HepG2 (cell line): Measurements from ENCODE around the gene GNGT2. TPM values are rescaled to one million over a fixed set of nuclear protein-coding genes. Genes with fewer than 3 reads are reported as not detected.

Experiments used
- ATAC-seq: fragments of 200-7000 bp; cut with Tn5 transposase; 3 replicates; pipeline ENCODE4 v1.9.1; 2020; ENCODE audit warnings: mild to moderate bottlenecking, moderate library complexity
- BruUV-seq: library from RNA; stranded (reverse); fragments of 400-500 nt; replicated peaks from 2 replicates; lab custom pipeline; 2021; lab: Mats Ljungman, UMichigan
- CTCF ChIA-PET: fragments of 300-600 bp; formaldehyde crosslinking; extraction: SDS; loops from one replicate; lab custom pipeline; 2021; ENCODE audit warnings: low total read pairs, inconsistent platforms, low intra/inter-chr PET ratio; lab: Yijun Ruan, JAX
- POLR2A ChIA-PET: fragments of 350-600 bp; sonication (Branson Sonifier 250); formaldehyde crosslinking; loops from one replicate; lab custom pipeline; 2020; ENCODE audit warnings: antibody characterized with exemption, inconsistent platforms; lab: Yijun Ruan, JAX
- DNase-seq: peaks from one replicate; pipeline ENCODE4 v3.0.0-alpha.2; 2015; ENCODE audit warnings: low spot score
- FAIRE-seq: peaks from 3 replicates; lab custom pipeline; 2011; peaks lifted over from hg19 to GRCh38; lab: Jason Lieb, UNC
- H2AFZ ChIP-seq: one replicate; pipeline ENCODE4 v1.6.1; 2011; ENCODE audit warnings: low read length, inconsistent platforms
- H3K27ac ChIP-seq: fragments of 300-600 bp; 3 replicates; pipeline ENCODE4 v1.8.0; 2011; ENCODE audit warnings: mixed run types, mild to moderate bottlenecking, mixed read lengths, low read length, inconsistent platforms; ENCODE audit not compliant: insufficient read depth; ENCODE audit errors: extremely low read length
- H3K27me3 ChIP-seq, 2 experiments: fragments of 200-600 bp in 1 of 2; 2 replicates in 1 of 2; 3 replicates in 1 of 2; pipeline versions ENCODE4 v1.6.0 to v1.8.0; 2011; ENCODE audit warnings: low read length in 2 of 2, mild to moderate bottlenecking in 2 of 2, moderate library complexity in 2 of 2, inconsistent platforms in 1 of 2; ENCODE audit not compliant: insufficient read depth in 2 of 2, control insufficient read depth in 1 of 2
- H3K36me3 ChIP-seq, 2 experiments: fragments of 200-600 bp in 1 of 2; replicated peaks in 1 of 2; 2 replicates in 1 of 2; 3 replicates in 1 of 2; pipeline versions ENCODE4 v1.5.1 to v1.8.0; 2011; ENCODE audit warnings: low read length in 2 of 2, inconsistent platforms in 1 of 2; ENCODE audit not compliant: insufficient read depth in 2 of 2, control insufficient read depth in 1 of 2
- H3K4me1 ChIP-seq: 2 replicates; pipeline ENCODE4 v1.5.1; 2012; ENCODE audit warnings: low read length, inconsistent platforms; ENCODE audit not compliant: insufficient read depth
- H3K4me2 ChIP-seq: 2 replicates; pipeline ENCODE4 v1.6.0; 2011; ENCODE audit warnings: low read depth, low read length, inconsistent platforms
- H3K4me3 ChIP-seq, 3 experiments: fragments of 200-600 bp in 1 of 3; sonication (generic), shearing (Covaris generic) in 1 of 3; replicated peaks in 1 of 3; 2 replicates each; pipeline ENCODE4 v1.5.1; 2011 to 2016; ENCODE audit warnings: low read length in 3 of 3, inconsistent platforms in 2 of 3, low read depth in 2 of 3, mild to moderate bottlenecking in 2 of 3, control low read depth in 1 of 3, mixed read lengths in 1 of 3; ENCODE audit not compliant: insufficient read depth in 1 of 3
- H3K79me2 ChIP-seq: one replicate; pipeline ENCODE4 v1.6.1; 2011; ENCODE audit warnings: low read length, inconsistent platforms; ENCODE audit not compliant: insufficient read depth
- H3K9ac ChIP-seq: 2 replicates; pipeline ENCODE4 v1.6.0; 2011; ENCODE audit warnings: mild to moderate bottlenecking, low read depth, low read length, inconsistent platforms; ENCODE audit not compliant: insufficient read depth
- H3K9me3 ChIP-seq: 2 replicates; pipeline ENCODE4 v1.5.1; 2012; ENCODE audit warnings: mild to moderate bottlenecking, low read length
- H4K20me1 ChIP-seq: 2 replicates; pipeline ENCODE4 v1.6.0; 2011; ENCODE audit warnings: inconsistent platforms, mild to moderate bottlenecking, low read length, moderate library complexity; ENCODE audit not compliant: insufficient read depth
- DPF2 ChIP-seq: sonication (generic); formaldehyde crosslinking; IDR thresholded peaks from 2 replicates; pipeline ENCODE4 v1.4.0; 2020; ENCODE audit warnings: mild to moderate bottlenecking, low read depth, missing genetic modification reagents, borderline replicate concordance
- ETV5 ChIP-seq: IDR thresholded peaks from 2 replicates; pipeline ENCODE4 v1.6.1; 2018; ENCODE audit warnings: missing biosample characterization, missing genetic modification reagents, inconsistent platforms, borderline replicate concordance
- HIVEP1 ChIP-seq: sonication (generic); formaldehyde crosslinking; IDR thresholded peaks from 2 replicates; pipeline ENCODE4 v1.4.0; 2020; ENCODE audit warnings: mild to moderate bottlenecking, missing genetic modification reagents
- KLF13 ChIP-seq: sonication (generic); formaldehyde crosslinking; IDR thresholded peaks from 2 replicates; pipeline ENCODE4 v1.4.0; 2020; ENCODE audit warnings: mild to moderate bottlenecking, missing genetic modification reagents
- MAX ChIP-seq: IDR thresholded peaks from 2 replicates; pipeline ENCODE4 v1.6.1; 2012; ENCODE audit warnings: inconsistent platforms
- MEIS2 ChIP-seq: sonication (generic); formaldehyde crosslinking; IDR thresholded peaks from 2 replicates; pipeline ENCODE4 v1.9.0; 2021; ENCODE audit warnings: mild to moderate bottlenecking, missing genetic modification reagents
- NONO ChIP-seq, 2 experiments: fragments of 450-650 bp in 1 of 2; sonication (generic) in 1 of 2; formaldehyde crosslinking in 1 of 2; IDR thresholded peaks in 1 of 2; conservative IDR thresholded peaks in 1 of 2; 2 replicates each; pipeline versions ENCODE4 v1.6.1 to v1.8.0; 2017 to 2022; ENCODE audit warnings: mild to moderate bottlenecking in 1 of 2, missing genetic modification reagents in 1 of 2, moderate library complexity in 1 of 2
- PATZ1 ChIP-seq: sonication (generic); formaldehyde crosslinking; IDR thresholded peaks from 2 replicates; pipeline ENCODE4 v1.4.0; 2020; ENCODE audit warnings: missing genetic modification reagents
- PAWR ChIP-seq: sonication (generic); formaldehyde crosslinking; IDR thresholded peaks from 2 replicates; pipeline ENCODE4 v1.4.0; 2020; ENCODE audit warnings: missing genetic modification reagents, mild to moderate bottlenecking, borderline replicate concordance
- THAP7 ChIP-seq: sonication (generic); formaldehyde crosslinking; IDR thresholded peaks from 2 replicates; pipeline ENCODE4 v1.8.1; 2023; ENCODE audit warnings: mild to moderate bottlenecking, missing genetic modification reagents
- ZNF446 ChIP-seq: sonication (generic); formaldehyde crosslinking; IDR thresholded peaks from 2 replicates; pipeline ENCODE4 v1.5.0; 2020; ENCODE audit warnings: mild to moderate bottlenecking, missing genetic modification reagents
- WGBS: methylation state at CpG from one replicate; pipeline ENCODE4 v1.1.6; 2017; ENCODE audit warnings: low lambda C conversion rate; 5-methylcytosine and 5-hydroxymethylcytosine counted together
- in situ Hi-C: cut with HindIII; loops from 2 replicates; pipeline ENCODE4 v1.10.0; 2017; ENCODE audit warnings: low pct_unique_long_range_greater_than_20kb; ENCODE audit not compliant: extremely low pct_ligation_motif_present
- intact Hi-C: fragments of 100-400 bp; cut with micrococcal nuclease; formaldehyde crosslinking; loops from one replicate; pipeline ENCODE4 v1.10.0; 2022; ENCODE audit not compliant: unreplicated experiment
- polyA plus RNA-seq, 8 experiments: library from polyadenylated mRNA; depleted of rRNA in 3 of 8; stranded (reverse) in 7 of 8; unstranded in 1 of 8; fragments of >200 nt; fragmentation: Illumina TruSeq in 4 of 8; extraction: Trizol in 4 of 8; gene quantifications; 2 replicates each; pipeline versions ENCODE4 v1.2.1 to v1.2.3, GENCODE V29; 2011 to 2016; ENCODE audit warnings: low read depth in 4 of 8, missing spikeins in 1 of 8, mixed read lengths in 1 of 8; ENCODE audit not compliant: insufficient read depth in 1 of 8
- total RNA-seq, 5 experiments: library from RNA; depleted of rRNA; stranded (reverse); fragments of >200 nt; fragmentation: Illumina TruSeq; extraction: Trizol; gene quantifications; 2 replicates each; pipeline ENCODE4 v1.2.3, GENCODE V29; 2016; ENCODE audit warnings: low read depth in 1 of 5
- TF ChIP-seq, protein P1 (sequence below): sonication (generic); formaldehyde crosslinking; IDR thresholded peaks from 2 replicates; pipeline ENCODE4 v1.4.0; 2020; ENCODE audit warnings: mild to moderate bottlenecking, missing genetic modification reagents
- TF ChIP-seq, protein P2 (sequence below): sonication (generic); formaldehyde crosslinking; IDR thresholded peaks from 2 replicates; pipeline ENCODE4 v1.5.1; 2020; ENCODE audit warnings: mild to moderate bottlenecking, missing genetic modification reagents, moderate library complexity

Gene GNGT2
- total and polyA plus RNA-seq, 2 of the 13 experiments (the other 11 are each of a cell fraction or from before 2014, with no cell fraction given), result not detected

DNA sequence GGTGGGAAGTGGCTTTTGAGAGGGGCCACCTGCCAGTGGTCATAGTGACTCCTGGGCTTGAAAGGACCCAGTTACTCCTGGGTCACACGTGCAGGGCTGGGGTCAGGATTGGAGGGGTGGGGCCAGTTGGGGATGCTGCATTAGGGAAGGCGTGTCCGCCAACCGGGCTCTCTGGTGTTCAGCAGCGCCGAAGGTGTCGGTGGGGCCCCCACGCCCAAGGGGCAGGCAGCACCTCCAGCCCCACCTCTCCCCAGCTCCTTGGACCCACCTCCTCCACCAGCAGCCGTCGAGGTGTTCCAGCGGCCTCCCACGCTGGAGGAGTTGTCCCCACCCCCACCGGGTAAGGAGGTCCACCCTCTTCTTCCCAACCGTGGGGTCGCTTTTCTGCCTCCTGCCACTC, 9.6 kb upstream of the GNGT2 start (continued):
- TF ChIP-seq PAWR (CRISPR knock-in tag) (no peak), DPF2 (no peak), MEIS2 (CRISPR knock-in tag) (no peak), HIVEP1 (CRISPR knock-in tag) (no peak), NONO (IDR thresholded peaks at IDR 0.05) (no peak), NONO (CRISPR knock-in tag; conservative IDR thresholded peaks at IDR 0.05) (no peak), THAP7 (CRISPR knock-in tag) (no peak)
- TF ChIP-seq, all 625 proteins: peak for 0

GRCh38 chr17:49218941-49219913, 8.9 kb upstream of the GNGT2 start:
- in situ Hi-C loops, result no loop called here
- no peak for DNase-seq
- BruUV-seq, result no TSS peak
- no peak for TF ChIP-seq ETV5 (CRISPR knock-in tag)
- 0 out of 2 replicates have a peak, but pooled peaks have one; percentile 29 for TF ChIP-seq MAX
- 0 out of 2 replicates have a peak, but pooled peaks have one; percentile 26 for TF ChIP-seq PATZ1
- TF ChIP-seq, protein P1, sequence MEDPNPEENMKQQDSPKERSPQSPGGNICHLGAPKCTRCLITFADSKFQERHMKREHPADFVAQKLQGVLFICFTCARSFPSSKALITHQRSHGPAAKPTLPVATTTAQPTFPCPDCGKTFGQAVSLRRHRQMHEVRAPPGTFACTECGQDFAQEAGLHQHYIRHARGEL (CRISPR knock-in tag), result peak; percentile 43; the same call in 1 of the 2 replicates
- TF ChIP-seq ZNF446 (CRISPR knock-in tag), result no peak
- TF ChIP-seq, protein P2, sequence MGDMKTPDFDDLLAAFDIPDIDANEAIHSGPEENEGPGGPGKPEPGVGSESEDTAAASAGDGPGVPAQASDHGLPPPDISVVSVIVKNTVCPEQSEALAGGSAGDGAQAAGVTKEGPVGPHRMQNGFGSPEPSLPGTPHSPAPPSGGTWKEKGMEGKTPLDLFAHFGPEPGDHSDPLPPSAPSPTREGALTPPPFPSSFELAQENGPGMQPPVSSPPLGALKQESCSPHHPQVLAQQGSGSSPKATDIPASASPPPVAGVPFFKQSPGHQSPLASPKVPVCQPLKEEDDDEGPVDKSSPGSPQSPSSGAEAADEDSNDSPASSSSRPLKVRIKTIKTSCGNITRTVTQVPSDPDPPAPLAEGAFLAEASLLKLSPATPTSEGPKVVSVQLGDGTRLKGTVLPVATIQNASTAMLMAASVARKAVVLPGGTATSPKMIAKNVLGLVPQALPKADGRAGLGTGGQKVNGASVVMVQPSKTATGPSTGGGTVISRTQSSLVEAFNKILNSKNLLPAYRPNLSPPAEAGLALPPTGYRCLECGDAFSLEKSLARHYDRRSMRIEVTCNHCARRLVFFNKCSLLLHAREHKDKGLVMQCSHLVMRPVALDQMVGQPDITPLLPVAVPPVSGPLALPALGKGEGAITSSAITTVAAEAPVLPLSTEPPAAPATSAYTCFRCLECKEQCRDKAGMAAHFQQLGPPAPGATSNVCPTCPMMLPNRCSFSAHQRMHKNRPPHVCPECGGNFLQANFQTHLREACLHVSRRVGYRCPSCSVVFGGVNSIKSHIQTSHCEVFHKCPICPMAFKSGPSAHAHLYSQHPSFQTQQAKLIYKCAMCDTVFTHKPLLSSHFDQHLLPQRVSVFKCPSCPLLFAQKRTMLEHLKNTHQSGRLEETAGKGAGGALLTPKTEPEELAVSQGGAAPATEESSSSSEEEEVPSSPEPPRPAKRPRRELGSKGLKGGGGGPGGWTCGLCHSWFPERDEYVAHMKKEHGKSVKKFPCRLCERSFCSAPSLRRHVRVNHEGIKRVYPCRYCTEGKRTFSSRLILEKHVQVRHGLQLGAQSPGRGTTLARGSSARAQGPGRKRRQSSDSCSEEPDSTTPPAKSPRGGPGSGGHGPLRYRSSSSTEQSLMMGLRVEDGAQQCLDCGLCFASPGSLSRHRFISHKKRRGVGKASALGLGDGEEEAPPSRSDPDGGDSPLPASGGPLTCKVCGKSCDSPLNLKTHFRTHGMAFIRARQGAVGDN (CRISPR knock-in tag), result peak; percentile 33; the same call in 1 of the 2 replicates
- no peak for TF ChIP-seq KLF13 (CRISPR knock-in tag)

More at GRCh38 chr17:49218941-49219913, 8.9 kb upstream of the GNGT2 start:
- Histone ChIP-seq H2AFZ (no peak overlapping the region), H4K20me1 (no peaks in the 10 kb centered on the region), H3K36me3 (no peaks in the 10 kb centered on the region), H3K79me2 (no peaks in the 10 kb centered on the region), H3K9me3 (no peaks in the 10 kb centered on the region), H3K4me2 (no peak overlapping the region), H3K4me3 (no peak overlapping the region; a peak in 1 of 6 replicates), H3K9ac (no peak overlapping the region), H3K27me3 (peaks cover 9 to 71% of the 10 kb centered on the region in 2 experiments; a peak in 4 of 5 replicates), H3K27ac (no peak overlapping the region), H3K4me1 (peaks cover 13% of the 10 kb centered on the region)
- peak; percentile 23 for ATAC-seq
- intact Hi-C loops, result no loop called here
- ChIA-PET POLR2A (no interaction called here), CTCF (no interaction called here)
- FAIRE-seq, result no peak
- WGBS, result 31% methylated on average over 34 of the region's 37 CpGs
